MCF 10A (cell line): ENCODE results near the gene ANP32A. TPM values are rescaled to one million over a fixed set of nuclear protein-coding genes. Genes with fewer than 3 reads are reported as not detected.

Experiments used
- BruUV-seq: library from RNA; stranded (reverse); fragments of 400-500 nt; replicated peaks from 2 replicates; lab custom pipeline; 2021; lab: Mats Ljungman, UMichigan
- CTCF ChIA-PET: fragments of 300-600 bp; sonication (Branson Sonifier 250); formaldehyde crosslinking; extraction: SDS; loops from one replicate; lab custom pipeline; 2021; ENCODE audit warnings: antibody characterized with exemption, inconsistent platforms; lab: Yijun Ruan, JAX
- POLR2A ChIA-PET: fragments of 300-600, 350-650 bp; sonication (Branson Sonifier 250); formaldehyde crosslinking; extraction: SDS; loops from one replicate; lab custom pipeline; 2020; ENCODE audit warnings: antibody characterized with exemption, inconsistent platforms; lab: Yijun Ruan, JAX
- DNase-seq: peaks from one replicate; pipeline ENCODE4 v3.0.0-alpha.2; 2018; ENCODE audit not compliant: unreplicated experiment
- H3K27ac Mint-ChIP-seq: one replicate; pipeline ENCODE4 v1.8.0; 2022; ENCODE audit warnings: mild to moderate bottlenecking, low read depth, mixed read lengths; ENCODE audit not compliant: unreplicated experiment
- H3K27me3 Mint-ChIP-seq: one replicate; pipeline ENCODE4 v1.8.0; 2022; ENCODE audit warnings: mixed read lengths; ENCODE audit not compliant: insufficient read depth, unreplicated experiment
- H3K36me3 Mint-ChIP-seq: one replicate; pipeline ENCODE4 v1.8.0; 2022; ENCODE audit warnings: mild to moderate bottlenecking, moderate library complexity, mixed read lengths; ENCODE audit not compliant: insufficient read depth, unreplicated experiment
- H3K4me1 Mint-ChIP-seq: one replicate; pipeline ENCODE4 v1.8.0; 2022; ENCODE audit warnings: mixed read lengths; ENCODE audit not compliant: insufficient read depth, unreplicated experiment
- H3K4me3 Mint-ChIP-seq: one replicate; pipeline ENCODE4 v1.8.0; 2022; ENCODE audit warnings: mild to moderate bottlenecking, moderate library complexity, mixed read lengths; ENCODE audit not compliant: unreplicated experiment
- H3K9me3 Mint-ChIP-seq: one replicate; pipeline ENCODE4 v1.8.0; 2022; ENCODE audit warnings: mixed read lengths; ENCODE audit not compliant: unreplicated experiment
- intact Hi-C: fragments of 100-400 bp; cut with micrococcal nuclease; formaldehyde crosslinking; loops from 2 replicates; pipeline ENCODE4 v1.14.1; 2022
- microRNA-seq: library from miRNA; unstranded; fragments of <30 nt; microRNA quantifications from one replicate; pipeline ENCODE4 v1.2.0, GENCODE V29; 2022
- total RNA-seq: library from RNA; stranded (reverse); gene quantifications from 2 replicates; pipeline ENCODE4 v1.2.3, GENCODE V29; 2022
- TF ChIP-seq, protein P1 (sequence below): fragments of 200-600 bp; IDR thresholded peaks from one replicate; pipeline ENCODE4 v1.8.0; 2022; ENCODE audit warnings: antibody characterized with exemption, mild to moderate bottlenecking; ENCODE audit not compliant: unreplicated experiment

The ANP32A gene
- total RNA-seq, 1 experiment from 2014 or later = 150 TPM

DNA sequence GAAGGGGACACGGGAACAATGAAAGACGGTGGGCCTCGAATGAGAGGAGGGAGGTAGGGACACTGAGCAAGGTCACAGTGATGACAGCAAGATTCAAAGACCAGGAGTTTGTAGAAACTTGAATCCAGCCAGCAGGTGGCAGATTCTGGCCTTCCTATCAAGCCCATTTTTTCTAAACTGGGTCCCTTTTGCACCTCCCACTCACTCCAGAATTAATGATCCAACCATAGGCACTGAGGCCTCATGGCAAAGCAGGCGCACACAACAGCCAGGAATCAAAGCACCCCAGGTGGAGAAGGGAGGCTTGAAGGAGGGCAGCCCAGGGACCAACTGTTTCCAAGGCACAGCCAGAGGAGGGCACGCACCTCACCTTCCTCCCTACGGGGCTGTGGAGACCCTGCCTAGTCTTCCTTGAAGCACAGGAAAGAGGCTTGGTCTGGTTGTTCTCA lies 90.2 kb downstream of the ANP32A start:
- intact Hi-C loops = loop anchor here (1.0 kb wide), 2 partner anchors 99 to 145 kb away; no protein-coding TSS in a partner anchor
- CTCF ChIA-PET = interaction anchor here (0.6 to 2.0 kb wide), 12 partner anchors 10 to 195 kb away, joined by 3 to 20 read pairs (median 4); no protein-coding TSS in a partner anchor
- no peaks in the 10 kb centered on the region for H3K9me3 Mint-ChIP-seq
- H3K36me3 Mint-ChIP-seq = peaks cover 7% of the 10 kb centered on the region
- no peaks in the 10 kb centered on the region for H3K4me1 Mint-ChIP-seq
- peak; percentile 53 for DNase-seq
- no peak overlapping the region for H3K27ac Mint-ChIP-seq
- H3K27me3 Mint-ChIP-seq = no peaks in the 10 kb centered on the region
- TF ChIP-seq, protein P1, sequence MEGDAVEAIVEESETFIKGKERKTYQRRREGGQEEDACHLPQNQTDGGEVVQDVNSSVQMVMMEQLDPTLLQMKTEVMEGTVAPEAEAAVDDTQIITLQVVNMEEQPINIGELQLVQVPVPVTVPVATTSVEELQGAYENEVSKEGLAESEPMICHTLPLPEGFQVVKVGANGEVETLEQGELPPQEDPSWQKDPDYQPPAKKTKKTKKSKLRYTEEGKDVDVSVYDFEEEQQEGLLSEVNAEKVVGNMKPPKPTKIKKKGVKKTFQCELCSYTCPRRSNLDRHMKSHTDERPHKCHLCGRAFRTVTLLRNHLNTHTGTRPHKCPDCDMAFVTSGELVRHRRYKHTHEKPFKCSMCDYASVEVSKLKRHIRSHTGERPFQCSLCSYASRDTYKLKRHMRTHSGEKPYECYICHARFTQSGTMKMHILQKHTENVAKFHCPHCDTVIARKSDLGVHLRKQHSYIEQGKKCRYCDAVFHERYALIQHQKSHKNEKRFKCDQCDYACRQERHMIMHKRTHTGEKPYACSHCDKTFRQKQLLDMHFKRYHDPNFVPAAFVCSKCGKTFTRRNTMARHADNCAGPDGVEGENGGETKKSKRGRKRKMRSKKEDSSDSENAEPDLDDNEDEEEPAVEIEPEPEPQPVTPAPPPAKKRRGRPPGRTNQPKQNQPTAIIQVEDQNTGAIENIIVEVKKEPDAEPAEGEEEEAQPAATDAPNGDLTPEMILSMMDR = peak; percentile 61
- no peak overlapping the region for H3K4me3 Mint-ChIP-seq
- POLR2A ChIA-PET = interaction anchor here (1.6 kb wide), 1 partner anchor 146 kb away, joined by 5 read pairs; no protein-coding TSS in a partner anchor
- no TSS peak for BruUV-seq

DNA sequence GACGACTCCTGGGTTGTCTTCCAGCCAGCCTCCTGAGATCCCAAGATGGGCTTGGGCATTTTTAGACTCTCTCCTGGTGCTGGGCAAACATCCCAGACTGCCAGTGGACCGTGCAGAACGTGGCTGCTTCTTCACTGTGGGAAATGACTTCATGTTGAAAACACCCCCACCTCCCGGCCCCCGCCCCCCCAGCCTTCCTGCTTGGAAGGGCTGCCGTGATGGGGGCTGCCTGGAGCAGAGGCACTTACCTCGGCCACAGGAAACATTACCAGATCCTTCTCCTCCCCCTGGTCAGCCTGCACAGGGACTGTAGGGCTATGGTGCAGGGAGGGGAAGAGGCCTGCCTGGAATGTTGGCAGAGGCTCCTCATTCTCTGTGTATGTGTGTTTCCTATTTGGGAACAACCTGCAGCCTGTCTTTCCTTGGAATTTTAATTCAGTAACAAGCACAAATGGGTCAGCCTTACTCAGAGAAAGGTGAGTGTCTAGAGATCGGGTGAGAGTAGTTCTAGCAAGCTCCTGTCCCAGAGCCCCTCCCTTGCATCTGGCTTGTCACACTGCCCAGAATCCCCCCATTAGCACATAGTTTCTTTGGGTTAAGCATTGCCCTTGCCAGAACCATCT lies 90.8 kb downstream of the ANP32A start:
- TF ChIP-seq, protein P1 = no peak
- CTCF ChIA-PET = interaction anchor here (0.5 to 2.0 kb wide), 10 partner anchors 8 to 801 kb away, joined by 3 to 9 read pairs (median 3); no protein-coding TSS in a partner anchor

More for the DNA sequence above, 90.8 kb downstream of the ANP32A start:
- no TSS peak for BruUV-seq
- Mint-ChIP-seq H3K36me3 (peaks cover 7% of the 10 kb centered on the region), H3K27ac (no peak overlapping the region), H3K4me3 (no peak overlapping the region), H3K9me3 (no peaks in the 10 kb centered on the region), H3K27me3 (no peaks in the 10 kb centered on the region), H3K4me1 (no peaks in the 10 kb centered on the region)
- POLR2A ChIA-PET = no interaction called here
- no peak for DNase-seq
- intact Hi-C loops = loop anchor here (1.0 kb wide), 2 partner anchors 99 to 145 kb away; no protein-coding TSS in a partner anchor

Small RNA genes within 50 kb of the gene (microRNA-seq; reads per million reads assigned to microRNA genes)
- gene MIR4312 = not detected

Other genes with a start within 250 kb of the ANP32A start
- gene CORO2B, start 241.9 kb downstream of the ANP32A start, total RNA-seq = 0.47 and 0.79 TPM in 2 replicates
- gene SPESP1, start 109.6 kb upstream of the ANP32A start, total RNA-seq = 16.8 and 17.6 TPM in 2 replicates
- gene NOX5, start 193.8 kb upstream of the ANP32A start, total RNA-seq = 1.4 and 1.8 TPM in 2 replicates